OCI-LY3 (cell line): Measurements from ENCODE around the gene SLC25A42.

Source experiments
- H2AFZ ChIP-seq: fragments of 200-600, 300-600 bp; shearing (Covaris generic); 2 replicates; pipeline ENCODE4 v1.6.0; 2014; ENCODE audit warnings: antibody characterized with exemption, low read depth, low read length
- H3K27ac ChIP-seq: fragments of 200-600, 300-600 bp; sonication (generic); 2 replicates; pipeline ENCODE4 v1.5.1; 2014; ENCODE audit warnings: mild to moderate bottlenecking, low read length, moderate library complexity, mixed read lengths
- H3K27me3 ChIP-seq: fragments of 200-600, 300-600 bp; sonication (generic); 2 replicates; pipeline ENCODE4 v1.6.1; 2014; ENCODE audit warnings: low read depth, low read length, mixed read lengths
- H3K36me3 ChIP-seq: fragments of 200-600, 300-600 bp; sonication (generic); replicated peaks from 2 replicates; pipeline ENCODE3; 2014; ENCODE audit warnings: low read depth, low read length, mixed read lengths
- H3K4me1 ChIP-seq: fragments of 300-600, 200-600 bp; sonication (generic); 2 replicates; pipeline ENCODE4 v1.6.1; 2014; ENCODE audit warnings: low read length, mixed read lengths
- H3K4me2 ChIP-seq: fragments of 200-600, 300-600 bp; sonication (generic); 2 replicates; pipeline ENCODE4 v1.6.1; 2014; ENCODE audit warnings: low read length, mixed read lengths
- H3K4me3 ChIP-seq: fragments of 300-600, 200-600 bp; sonication (generic); 2 replicates; pipeline ENCODE4 v1.5.1; 2014; ENCODE audit warnings: antibody characterized with exemption, mild to moderate bottlenecking, low read length, moderate library complexity
- H3K79me2 ChIP-seq: fragments of 300-600, 200-600 bp; shearing (Covaris generic); 2 replicates; pipeline ENCODE4 v1.6.1; 2014; ENCODE audit warnings: mild to moderate bottlenecking, low read length, mixed read lengths
- H3K9ac ChIP-seq: fragments of 300-600, 200-600 bp; shearing (Covaris generic); 2 replicates; pipeline ENCODE4 v1.6.0; 2014; ENCODE audit warnings: mild to moderate bottlenecking, low read length, moderate library complexity
- H3K9me3 ChIP-seq: fragments of 200-600, 300-600 bp; shearing (Covaris generic); 2 replicates; pipeline ENCODE4 v1.6.1; 2014; ENCODE audit warnings: low read length, mixed read lengths; ENCODE audit not compliant: insufficient read depth
- H4K20me1 ChIP-seq: fragments of 200-600, 300-600 bp; sonication (generic); 2 replicates; pipeline ENCODE4 v1.6.1; 2016; ENCODE audit warnings: low read length, mixed read lengths; ENCODE audit not compliant: insufficient read depth
- EZH2phosphoT487 ChIP-seq: fragments of 200-600 bp; shearing (Covaris generic); IDR thresholded peaks from 2 replicates; pipeline ENCODE4 v1.6.1; 2018; ENCODE audit warnings: antibody characterized with exemption, mixed run types, low read depth
- TF ChIP-seq, protein P1 (sequence below): fragments of 200-600, 300-600 bp; sonication (generic); IDR thresholded peaks from 2 replicates; pipeline ENCODE4 v1.5.1; 2014; ENCODE audit warnings: antibody characterized with exemption, low read length, low read depth

Gene SLC25A42

DNA sequence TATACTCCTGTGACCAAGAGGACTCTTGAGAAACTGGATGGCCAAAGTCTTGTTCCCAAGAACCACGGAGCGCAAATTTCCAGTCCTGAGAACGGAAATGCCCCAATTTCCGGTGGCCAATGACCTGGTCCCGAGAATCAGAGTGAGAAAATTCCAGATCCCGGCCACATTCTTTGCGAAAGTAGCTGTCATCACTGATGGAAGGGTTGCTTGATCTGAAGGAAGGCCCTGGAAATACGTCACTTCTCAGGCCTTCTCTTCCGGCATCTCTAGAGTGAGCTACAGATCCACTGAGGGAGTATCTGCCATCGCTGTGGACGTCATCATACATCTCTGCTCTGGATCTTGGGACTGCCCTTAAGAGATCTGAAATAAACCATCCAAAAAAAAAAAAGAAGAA lies 37.9 kb upstream of the SLC25A42 start:
- Histone ChIP-seq H3K4me2 (no peak overlapping the region), H3K4me1 (no peaks in the 10 kb centered on the region), H3K27me3 (no peaks in the 10 kb centered on the region), H3K4me3 (no peak overlapping the region), H3K9ac (no peak overlapping the region), H4K20me1 (peaks cover 57% of the 10 kb centered on the region), H3K9me3 (no peaks in the 10 kb centered on the region), H3K27ac (no peak overlapping the region), H3K36me3 (peaks cover 76% of the 10 kb centered on the region), H2AFZ (no peak overlapping the region), H3K79me2 (peaks cover 94% of the 10 kb centered on the region)
- TF ChIP-seq EZH2phosphoT487 = no peak
- TF ChIP-seq, protein P1, sequence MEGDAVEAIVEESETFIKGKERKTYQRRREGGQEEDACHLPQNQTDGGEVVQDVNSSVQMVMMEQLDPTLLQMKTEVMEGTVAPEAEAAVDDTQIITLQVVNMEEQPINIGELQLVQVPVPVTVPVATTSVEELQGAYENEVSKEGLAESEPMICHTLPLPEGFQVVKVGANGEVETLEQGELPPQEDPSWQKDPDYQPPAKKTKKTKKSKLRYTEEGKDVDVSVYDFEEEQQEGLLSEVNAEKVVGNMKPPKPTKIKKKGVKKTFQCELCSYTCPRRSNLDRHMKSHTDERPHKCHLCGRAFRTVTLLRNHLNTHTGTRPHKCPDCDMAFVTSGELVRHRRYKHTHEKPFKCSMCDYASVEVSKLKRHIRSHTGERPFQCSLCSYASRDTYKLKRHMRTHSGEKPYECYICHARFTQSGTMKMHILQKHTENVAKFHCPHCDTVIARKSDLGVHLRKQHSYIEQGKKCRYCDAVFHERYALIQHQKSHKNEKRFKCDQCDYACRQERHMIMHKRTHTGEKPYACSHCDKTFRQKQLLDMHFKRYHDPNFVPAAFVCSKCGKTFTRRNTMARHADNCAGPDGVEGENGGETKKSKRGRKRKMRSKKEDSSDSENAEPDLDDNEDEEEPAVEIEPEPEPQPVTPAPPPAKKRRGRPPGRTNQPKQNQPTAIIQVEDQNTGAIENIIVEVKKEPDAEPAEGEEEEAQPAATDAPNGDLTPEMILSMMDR = no peak

DNA sequence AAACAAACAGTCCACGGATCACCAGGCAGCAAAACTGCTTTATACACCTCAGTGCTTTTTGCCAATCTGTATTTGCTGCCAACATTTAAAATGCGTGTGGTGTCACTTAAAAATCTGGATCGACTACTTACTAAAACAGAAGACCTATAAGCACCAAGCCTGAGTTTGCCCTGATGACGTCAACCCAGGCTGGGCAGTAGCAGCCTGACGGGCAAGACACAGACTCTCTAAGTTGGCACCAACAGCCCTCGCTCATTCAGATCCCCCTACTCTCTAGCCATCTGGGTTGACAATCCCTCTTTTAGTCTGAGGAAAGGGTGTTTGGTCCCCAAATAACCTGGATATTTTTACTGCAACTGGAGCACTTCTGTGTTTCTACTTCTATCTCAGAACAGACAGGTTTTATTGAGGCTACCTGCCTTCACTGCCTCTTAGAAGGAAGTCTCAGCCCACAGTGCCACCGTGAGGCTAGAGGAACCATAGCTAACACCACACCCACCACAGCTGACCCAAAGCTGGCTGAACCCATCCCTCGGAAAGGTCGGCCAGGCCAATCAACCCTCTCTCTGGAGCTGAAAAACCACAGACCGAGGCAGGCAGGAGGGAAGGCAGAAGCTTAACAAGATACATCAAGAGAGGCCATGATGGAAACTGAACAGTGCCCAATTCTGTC lies 37.4 kb upstream of the SLC25A42 start:
- peaks cover 73% of the 10 kb centered on the region for H3K36me3 ChIP-seq
- H3K27me3 ChIP-seq = no peaks in the 10 kb centered on the region
- peaks cover 94% of the 10 kb centered on the region for H3K79me2 ChIP-seq
- H3K9me3 ChIP-seq = no peaks in the 10 kb centered on the region
- H3K4me3 ChIP-seq = no peak overlapping the region
- TF ChIP-seq EZH2phosphoT487 = no peak
- TF ChIP-seq, protein P1 = peak; percentile 25; the same call in 1 of the 2 replicates
- H3K9ac ChIP-seq = no peak overlapping the region
- H3K27ac ChIP-seq = no peak overlapping the region
- peaks cover 59% of the 10 kb centered on the region for H4K20me1 ChIP-seq
- H2AFZ ChIP-seq = no peak overlapping the region
- no peak overlapping the region for H3K4me2 ChIP-seq
- no peaks in the 10 kb centered on the region for H3K4me1 ChIP-seq

DNA sequence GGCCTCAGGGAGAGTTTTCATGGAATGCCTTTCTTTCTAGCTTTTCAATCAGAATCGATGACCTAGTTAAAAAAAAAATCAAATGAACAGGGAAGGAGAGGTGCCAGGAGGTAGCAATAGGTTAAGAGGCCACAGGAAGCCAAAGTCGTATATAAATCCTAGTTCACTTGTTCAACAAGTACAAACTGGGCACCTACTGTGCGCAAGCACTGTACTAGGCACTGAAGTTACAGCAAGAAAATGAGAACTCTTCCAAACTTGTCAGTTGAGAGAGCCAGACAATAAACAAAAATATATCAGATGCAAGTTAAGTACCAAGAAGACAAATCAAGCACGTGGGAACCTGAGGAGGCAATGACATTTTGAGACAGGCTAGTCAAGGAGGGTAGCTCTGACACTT lies 36.6 kb upstream of the SLC25A42 start:
- H3K79me2 ChIP-seq = peaks cover 94% of the 10 kb centered on the region
- H3K4me1 ChIP-seq = peaks cover 5% of the 10 kb centered on the region; the same call in 1 of the 2 replicates
- H4K20me1 ChIP-seq = peaks cover 59% of the 10 kb centered on the region
- H3K4me2 ChIP-seq = no peak overlapping the region
- no peak overlapping the region for H3K9ac ChIP-seq
- H3K27ac ChIP-seq = no peak overlapping the region
- H3K9me3 ChIP-seq = no peaks in the 10 kb centered on the region
- TF ChIP-seq, protein P1 = no peak
- no peak for TF ChIP-seq EZH2phosphoT487
- H3K27me3 ChIP-seq = no peaks in the 10 kb centered on the region
- H3K36me3 ChIP-seq = peaks cover 73% of the 10 kb centered on the region
- no peak overlapping the region for H2AFZ ChIP-seq
- no peak overlapping the region for H3K4me3 ChIP-seq

DNA sequence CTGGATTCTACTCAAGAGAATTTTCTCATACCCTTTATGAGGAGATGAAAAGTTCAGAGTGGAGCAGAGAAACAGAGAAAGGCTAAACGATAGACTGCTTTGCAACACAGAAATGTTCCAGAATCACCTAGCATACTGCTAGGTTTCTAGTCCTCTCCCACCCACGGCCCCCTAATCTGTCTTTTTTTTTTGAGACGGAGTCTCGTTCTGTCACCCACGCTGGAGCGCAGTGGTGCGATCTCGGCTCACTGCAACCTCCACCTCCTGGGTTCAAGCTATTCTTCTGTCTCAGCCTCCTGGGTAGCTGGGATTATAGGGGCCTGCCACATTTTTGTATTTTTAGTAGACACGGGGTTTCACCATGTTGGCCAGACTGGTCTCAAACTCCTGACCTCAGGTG lies 35.3 kb upstream of the SLC25A42 start:
- Histone ChIP-seq H3K27ac (no peak overlapping the region), H3K9me3 (no peaks in the 10 kb centered on the region), H3K4me1 (peaks cover 8% of the 10 kb centered on the region; the same call in 1 of the 2 replicates), H3K4me3 (no peak overlapping the region), H3K4me2 (no peak overlapping the region), H3K27me3 (no peaks in the 10 kb centered on the region), H4K20me1 (peaks cover 50% of the 10 kb centered on the region), H3K36me3 (peaks cover 60% of the 10 kb centered on the region), H3K9ac (no peak overlapping the region), H2AFZ (no peak overlapping the region), H3K79me2 (peaks cover 92% of the 10 kb centered on the region)
- TF ChIP-seq, protein P1 = no peak
- TF ChIP-seq EZH2phosphoT487 = no peak
